Sigmoid colon (tissue), 4 donors: ENCODE measurements around the gene PGS1.

ENCODE experiments used
- CTCF ChIP-seq, 4 experiments: fragments of 450-650 bp in 3 of 4; fragments of 200-600 bp in 1 of 4; IDR thresholded peaks; one replicate each; pipeline ENCODE4 v1.5.1; 2016 to 2019; ENCODE audit warnings: antibody characterized with exemption in 4 of 4, mild to moderate bottlenecking in 3 of 4, moderate library complexity in 2 of 4
- POLR2A ChIP-seq, 2 donors: fragments of 450-650 bp; IDR thresholded peaks; one replicate each; pipeline ENCODE4 v1.6.1; 2016; ENCODE audit warnings: antibody characterized with exemption in 2 of 2, mild to moderate bottlenecking in 2 of 2, moderate library complexity in 2 of 2
- POLR2AphosphoS5 ChIP-seq, 4 donors: sonication (generic); formaldehyde crosslinking; IDR thresholded peaks; one replicate each; pipeline ENCODE4 v1.6.1; 2017; ENCODE audit warnings: antibody characterized with exemption in 4 of 4

GRCh38 chr17:78458091-78458490 is 79.6 kb downstream of the PGS1 start:
- no peak for TF ChIP-seq CTCF (IDR thresholded peaks at IDR 0.05)
- TF ChIP-seq POLR2A (IDR thresholded peaks at IDR 0.05): no peak
- no peak for TF ChIP-seq POLR2AphosphoS5 (IDR thresholded peaks at IDR 0.05)
